Measurements from ENCODE around the gene NUBPL.

DNA sequence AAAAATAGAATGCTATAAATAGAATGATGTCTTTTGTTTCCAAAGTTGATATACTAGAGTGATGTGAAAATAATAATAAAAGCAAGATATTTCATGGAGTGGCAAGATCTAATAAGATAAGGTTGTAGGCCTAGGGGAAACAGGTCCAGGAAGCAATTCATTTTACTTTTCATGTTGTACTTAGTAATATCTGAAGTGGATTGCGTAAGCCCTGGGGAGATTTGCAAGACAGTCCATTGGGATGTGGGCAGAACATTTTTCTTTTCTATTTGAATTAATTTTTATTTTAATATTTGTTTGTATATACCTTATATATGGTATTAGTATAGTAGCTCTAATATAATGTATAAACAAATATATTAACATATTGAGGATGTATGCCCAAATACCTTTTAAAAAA, 7.5 kb downstream of the NUBPL start:
- TF ChIP-seq ZNF274 (IDR thresholded peaks at IDR 0.05; ENCODE audit: low read depth, low read length): no peak
- TF ChIP-seq YY1 (IDR thresholded peaks at IDR 0.05; ENCODE audit: insufficient read depth, insufficient read length): no peak
- no peak for TF ChIP-seq SUZ12 (IDR thresholded peaks at IDR 0.05; ENCODE audit: extremely low read depth, insufficient read depth, insufficient read length)
